Activated CD4-positive, alpha-beta T cell treated with anti-CD3 and anti-CD28 coated beads for 4 hours (primary cell): Measurements from ENCODE around the gene CTNNA2.

Experiments
- DNase-seq, 2 donors: peaks; one replicate each; pipeline ENCODE4 v3.0.0-alpha.2; 2020

The CTNNA2 gene

DNA sequence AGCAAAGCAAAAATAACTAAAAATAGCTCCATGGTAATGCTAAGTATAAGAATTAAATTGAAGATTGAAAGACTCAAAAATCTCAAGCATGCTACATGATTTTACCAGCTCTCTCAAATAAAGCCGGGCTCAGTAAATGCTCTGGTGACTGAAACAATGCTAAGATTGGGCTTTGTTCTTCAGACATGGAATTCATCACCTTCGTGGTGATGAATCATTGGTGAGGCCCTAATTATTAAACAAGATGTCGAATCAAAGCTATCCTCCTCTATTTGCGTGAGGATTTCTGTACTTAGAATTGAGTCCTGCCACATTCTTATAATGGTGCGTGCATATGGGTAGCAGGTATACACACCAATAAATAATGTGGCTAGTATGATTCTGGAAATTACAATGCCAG lies 850.5 kb downstream of the CTNNA2 start:
- DNase-seq, result no peak

DNA sequence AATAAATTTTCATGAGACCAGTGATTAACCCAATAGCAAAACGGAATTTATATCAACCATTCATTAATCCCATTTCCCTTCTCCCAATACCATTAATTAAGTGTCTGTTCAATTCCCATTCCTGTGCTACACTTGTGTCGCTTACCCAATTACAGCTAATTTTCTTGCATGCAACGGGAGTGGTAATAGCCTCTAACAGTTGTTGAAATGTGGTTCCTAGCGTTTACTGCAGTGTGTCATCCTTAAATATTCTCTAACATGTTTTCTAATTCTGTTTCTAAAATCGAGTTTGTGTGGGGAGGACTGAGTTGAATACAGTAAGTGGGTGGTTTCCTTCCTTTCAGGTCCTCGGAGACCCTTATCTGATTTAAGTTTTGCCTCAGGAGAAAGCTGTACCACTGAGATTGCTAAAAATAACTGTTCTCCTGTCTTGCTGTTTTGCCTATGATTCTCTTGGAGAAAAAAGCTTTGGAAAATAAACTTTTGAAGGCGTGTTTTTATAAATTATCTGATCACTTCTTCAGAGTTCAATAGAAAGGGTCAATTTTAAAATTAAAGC lies 851.0 kb downstream of the CTNNA2 start:
- DNase-seq, result no peak

- no peak for DNase-seq
Measured at GRCh38 chr2:80364524-80365212, 851.8 kb downstream of the CTNNA2 start.

DNA sequence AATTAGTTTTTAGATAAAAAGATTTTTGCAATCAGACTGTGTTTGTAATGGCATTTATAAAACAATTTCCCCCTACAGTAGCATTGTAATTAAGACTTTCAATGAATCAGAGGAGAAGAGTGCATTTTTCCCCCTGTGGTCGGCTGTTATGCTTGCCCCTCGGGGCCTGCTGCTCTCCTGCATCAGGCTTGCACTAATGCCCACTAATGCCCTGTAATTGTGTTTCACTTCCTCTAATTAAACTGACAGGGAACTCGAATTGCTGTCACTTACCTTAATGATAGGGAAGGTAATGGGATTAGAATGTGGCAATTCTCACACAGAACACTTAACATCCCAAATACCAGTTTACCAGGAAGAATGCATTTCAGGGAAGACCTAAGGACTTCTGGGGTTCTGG lies 852.9 kb downstream of the CTNNA2 start:
- no peak for DNase-seq

- no peak for DNase-seq
Measured at GRCh38 chr2:80370375-80371009, 857.6 kb downstream of the CTNNA2 start.

DNA sequence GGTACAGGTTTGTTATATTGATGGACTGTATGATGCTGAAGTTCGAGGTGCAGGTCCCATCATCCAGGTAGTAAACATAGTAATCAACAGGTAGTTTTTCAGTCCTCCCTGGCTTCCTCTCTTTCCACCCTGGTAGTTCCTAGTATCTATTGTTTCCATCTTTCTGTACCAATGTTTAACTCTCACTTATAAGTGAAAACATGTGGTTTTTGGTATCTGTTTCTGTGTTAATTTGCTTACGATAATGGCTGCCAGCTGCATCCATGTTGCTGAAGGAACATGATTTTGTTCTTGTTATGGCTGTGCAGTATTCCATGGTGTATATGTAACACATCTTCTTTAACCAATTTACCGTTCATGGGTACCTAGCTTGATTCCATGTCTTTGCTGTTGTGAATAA lies 861.3 kb downstream of the CTNNA2 start:
- DNase-seq, result no peak

DNA sequence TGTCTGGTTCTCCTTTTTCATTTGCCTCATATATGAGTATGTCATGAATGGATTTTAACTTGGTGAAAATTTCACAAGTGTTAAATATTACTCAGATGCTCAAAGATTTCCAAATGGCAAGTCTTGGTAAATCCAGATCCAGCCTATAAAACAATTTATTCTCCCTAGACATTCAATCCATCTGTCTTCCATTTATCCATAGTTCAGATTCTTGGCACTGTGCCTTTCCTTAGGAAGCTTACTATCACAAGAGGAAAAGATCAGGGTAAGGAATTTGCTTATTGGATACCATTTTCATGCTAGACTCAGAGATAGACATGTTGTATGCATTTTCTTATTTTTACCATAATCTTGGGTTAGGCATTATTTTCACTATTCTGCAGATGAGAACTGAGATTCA lies 864.2 kb downstream of the CTNNA2 start:
- no peak for DNase-seq

- no peak for DNase-seq
Measured at GRCh38 chr2:80380736-80381135, 867.9 kb downstream of the CTNNA2 start.

DNA sequence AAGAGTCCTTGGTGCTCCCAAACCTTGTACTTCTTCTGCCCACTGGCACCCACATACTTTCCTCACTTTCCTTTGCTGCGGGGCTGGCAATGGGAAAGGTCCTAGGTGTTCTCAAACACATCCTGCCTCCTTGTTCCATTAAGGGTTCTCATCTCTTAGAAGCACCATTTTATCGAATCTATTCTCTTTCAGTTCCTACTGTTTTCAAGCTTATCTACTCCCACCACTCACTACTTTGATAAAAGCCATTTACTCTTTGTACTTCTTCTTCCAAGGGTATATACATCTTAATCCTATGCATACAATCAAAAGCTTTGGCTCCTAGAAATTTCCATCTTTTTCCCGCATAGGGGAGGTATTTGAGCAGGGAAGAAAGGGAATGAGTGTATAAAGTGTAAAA lies 868.8 kb downstream of the CTNNA2 start:
- DNase-seq, result no peak

DNA sequence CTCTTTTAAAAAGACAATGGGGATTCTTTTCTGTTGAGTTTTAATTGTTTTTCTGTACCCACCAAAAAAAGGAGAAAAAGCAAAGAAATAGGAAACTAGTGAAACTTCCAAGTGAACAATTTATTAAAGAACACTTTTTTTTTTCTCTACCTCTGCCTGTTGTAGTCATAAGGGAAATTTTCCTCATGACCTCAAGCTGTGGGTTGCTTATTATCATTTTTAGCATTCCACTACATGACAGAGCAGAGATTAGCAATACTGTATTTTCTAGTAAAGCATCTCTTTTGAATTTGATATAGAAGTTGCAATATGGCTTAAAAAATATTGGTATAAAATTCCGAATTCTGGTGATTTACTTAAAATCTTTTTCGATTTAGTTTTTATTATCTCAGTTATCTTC lies 879.6 kb downstream of the CTNNA2 start:
- DNase-seq, result no peak

DNA sequence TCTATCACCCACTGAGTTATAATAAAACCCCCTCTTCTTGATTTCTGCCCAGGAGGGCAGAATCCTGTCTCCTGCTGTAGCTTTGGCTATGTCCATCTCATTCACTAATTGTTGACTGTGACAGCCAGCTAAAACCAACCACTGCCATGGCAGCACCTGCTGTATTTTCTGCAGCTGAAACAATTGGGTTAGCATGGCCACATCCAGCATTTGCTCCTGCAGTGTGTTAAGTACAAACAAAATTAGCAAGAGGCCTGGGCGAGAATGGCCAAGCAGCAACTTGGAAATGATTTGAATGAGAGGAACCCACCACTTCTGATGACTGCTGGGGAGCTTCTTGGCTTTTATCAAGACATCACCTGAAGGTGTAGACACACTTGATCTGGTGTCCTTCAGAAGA lies 881.1 kb downstream of the CTNNA2 start:
- no peak for DNase-seq

DNA sequence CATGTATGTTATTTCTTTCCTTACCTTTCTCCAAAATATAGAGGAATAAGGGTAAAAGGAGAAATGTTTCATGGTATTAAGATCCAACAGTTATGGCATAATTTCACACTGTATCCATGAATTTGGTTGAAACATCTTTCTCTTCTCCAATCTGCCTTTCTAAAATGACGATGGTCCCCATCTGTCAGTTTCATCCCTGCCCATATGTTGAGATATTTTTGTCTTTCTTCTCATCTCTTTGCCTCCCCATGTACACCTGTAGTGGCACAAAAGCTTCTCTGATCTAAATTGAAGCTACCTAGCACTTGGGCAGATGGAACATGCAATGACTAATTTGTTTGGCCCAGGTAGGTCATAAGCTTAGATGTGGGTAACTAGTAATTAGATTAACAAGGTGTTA lies 882.4 kb downstream of the CTNNA2 start:
- DNase-seq, result no peak

DNA sequence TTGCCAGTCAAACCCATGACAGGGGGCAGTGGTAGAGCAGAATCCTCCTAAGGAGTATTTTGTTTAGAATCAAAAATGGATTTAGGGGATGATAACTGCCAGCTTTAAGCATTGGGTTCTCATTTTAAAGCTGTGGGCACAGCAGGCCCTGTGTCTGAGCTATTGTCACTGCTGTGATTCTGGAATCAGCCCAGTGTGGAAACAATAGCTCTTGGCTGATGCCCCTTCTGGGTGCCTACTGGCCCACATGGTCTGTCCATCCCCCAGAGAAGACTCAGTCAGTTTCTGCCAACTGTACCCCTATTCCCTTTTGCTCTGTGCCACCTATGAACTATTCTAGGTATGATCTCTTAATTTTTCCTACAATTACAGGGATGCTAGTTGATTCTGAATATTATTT lies 883.4 kb downstream of the CTNNA2 start:
- no peak for DNase-seq

- DNase-seq, result no peak
Measured at GRCh38 chr2:80403081-80403480, 890.2 kb downstream of the CTNNA2 start.

DNA sequence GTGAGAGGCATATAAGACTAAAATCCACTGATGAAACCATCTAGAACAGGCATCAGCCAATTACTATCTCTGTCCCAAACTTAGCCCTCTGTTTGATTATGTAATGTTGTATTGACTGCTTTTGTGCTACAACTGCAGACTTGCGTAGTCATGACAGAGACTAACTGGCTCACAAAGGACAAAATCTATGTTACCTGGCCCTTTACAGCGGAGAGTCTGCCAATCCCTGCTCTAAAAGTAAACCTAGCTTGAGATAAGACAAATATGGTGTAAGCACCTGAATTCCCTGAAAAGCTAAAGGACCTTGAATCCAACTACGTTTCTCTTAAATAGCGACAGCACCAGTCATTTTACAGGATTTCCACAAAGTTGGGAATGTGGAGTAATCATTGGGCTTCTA lies 894.5 kb downstream of the CTNNA2 start:
- DNase-seq, result no peak

DNA sequence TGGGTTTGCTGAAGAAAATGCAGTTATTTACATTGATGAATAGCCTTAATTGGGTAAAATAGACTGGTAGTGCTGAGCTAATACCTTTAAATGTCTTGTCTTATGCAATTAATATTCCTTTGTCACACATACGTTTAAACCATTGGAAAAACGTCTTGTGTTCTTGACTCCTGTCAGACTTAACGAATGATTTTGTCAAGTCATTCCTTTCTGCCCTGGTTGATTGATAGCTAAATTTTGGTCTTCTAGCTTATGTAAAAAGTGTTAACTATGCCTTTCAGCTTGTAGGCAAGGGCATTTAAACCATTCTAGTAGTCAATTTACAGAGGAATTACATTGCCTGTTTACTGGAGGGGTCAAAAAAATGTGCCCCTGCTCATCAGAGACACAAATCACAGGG lies 897.5 kb downstream of the CTNNA2 start:
- no peak for DNase-seq

DNA sequence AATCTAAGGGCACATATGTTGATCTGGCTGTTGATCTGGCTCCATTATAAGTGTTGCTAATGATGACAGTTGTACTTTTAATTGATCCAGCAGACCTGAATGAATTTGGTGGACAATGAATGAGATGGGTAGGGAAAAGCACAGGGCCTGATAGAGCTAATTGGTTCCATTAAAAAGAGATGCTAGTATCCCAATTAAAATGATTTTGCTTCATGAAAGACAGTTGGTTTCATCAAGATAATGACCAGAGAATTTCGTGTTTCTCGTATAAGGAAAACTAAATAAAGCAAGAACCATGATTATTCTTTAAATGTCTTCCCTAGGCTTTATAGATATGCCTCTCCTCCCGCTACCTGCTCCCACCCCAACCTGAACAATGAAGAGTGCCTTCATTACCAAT lies 900.3 kb downstream of the CTNNA2 start:
- DNase-seq, result no peak

DNA sequence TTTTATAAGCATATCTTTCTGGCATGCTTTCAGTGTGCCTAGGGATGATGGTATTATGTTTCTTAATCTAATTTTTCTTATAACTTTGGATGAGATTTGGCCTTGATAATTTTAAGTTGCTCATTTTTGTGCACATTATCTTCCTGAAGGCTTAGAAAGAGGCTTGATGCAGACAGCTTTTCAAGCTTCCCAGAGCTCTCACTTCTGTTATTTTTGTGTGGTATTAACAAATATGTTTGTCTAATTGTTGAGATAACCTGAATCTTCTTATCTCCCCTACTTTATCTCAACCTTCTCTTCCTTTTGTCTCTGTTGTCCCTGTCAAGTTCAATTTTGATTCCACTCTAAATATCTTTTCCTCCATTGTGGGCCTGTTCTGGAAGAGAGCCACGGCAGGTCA lies 904.9 kb downstream of the CTNNA2 start:
- no peak for DNase-seq

DNA sequence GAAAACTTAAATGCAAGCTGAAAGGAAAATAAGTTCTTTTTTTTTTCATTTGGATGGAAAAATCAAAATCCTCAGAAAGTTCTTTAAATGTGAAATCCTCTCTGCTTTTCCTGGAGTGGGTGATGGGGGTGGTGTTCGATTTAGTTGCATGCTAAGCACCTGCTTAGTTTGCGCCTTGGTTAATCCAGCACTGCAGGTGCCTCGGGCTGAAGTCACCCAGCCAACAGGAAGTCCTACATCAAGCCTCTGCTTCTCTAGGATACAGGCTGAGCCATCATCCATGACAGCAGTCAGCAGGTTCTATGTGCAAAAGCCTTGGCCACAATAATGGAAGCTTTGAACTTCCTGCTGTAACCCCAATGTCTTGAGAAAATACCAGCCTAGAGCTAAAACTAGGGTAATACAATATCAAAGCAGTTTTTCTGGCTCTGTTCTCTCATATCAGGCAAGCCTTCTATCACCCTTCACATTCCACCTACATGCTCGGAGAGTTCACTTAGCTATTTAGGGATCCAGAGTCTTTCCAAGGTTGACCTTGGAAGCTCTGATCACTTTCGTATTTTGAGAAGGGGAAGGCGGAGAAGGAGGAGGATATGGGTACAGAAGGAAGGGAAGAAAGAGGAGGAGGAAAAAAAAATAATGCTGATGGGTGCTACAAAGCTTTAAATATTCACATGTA lies 907.8 kb downstream of the CTNNA2 start:
- DNase-seq, result no peak

- no peak for DNase-seq
Measured at GRCh38 chr2:80429251-80429650, 916.4 kb downstream of the CTNNA2 start.

GRCh38 chr2:80437959-80438358 lies 925.1 kb downstream of the CTNNA2 start:
- no peak for DNase-seq

DNA sequence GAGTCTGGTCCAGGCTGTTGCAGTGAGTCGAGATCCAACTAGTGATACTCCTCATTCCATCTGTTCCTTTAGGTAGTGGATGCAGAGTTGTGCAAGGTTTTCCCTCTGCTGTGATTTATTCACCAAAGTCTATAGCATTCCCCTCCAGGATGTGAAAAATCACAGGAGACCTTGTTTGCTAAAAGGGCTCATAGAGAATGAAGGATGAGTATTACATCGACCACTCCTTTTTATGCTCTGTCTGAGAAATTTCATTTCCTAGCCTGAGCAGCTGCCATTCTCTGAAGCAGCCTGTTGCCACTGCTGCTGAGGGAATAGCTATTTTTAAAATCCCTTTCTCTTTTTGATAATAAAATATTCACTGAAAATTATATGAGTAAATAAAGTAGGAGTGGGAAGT lies 925.8 kb downstream of the CTNNA2 start:
- DNase-seq, result no peak

DNA sequence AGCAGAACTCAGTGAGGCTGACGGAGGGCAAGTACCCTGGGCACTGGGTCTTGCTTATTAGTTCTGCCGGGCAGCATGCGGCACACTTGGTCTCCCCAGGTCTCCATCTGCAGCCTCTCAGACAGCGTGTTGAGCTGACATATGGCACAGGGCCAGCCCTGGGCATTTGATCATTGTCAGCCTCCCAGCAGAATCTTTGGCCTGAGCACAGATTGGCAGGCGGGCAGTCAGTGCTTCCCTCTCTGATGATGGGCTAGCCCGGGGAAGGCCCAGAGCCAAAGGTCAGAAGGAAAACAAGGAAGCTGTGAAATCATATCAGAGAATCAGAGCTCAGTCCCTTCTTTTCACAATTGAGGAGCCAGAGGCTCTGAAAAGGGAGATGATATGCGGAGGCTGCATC lies 941.8 kb downstream of the CTNNA2 start:
- DNase-seq, result no peak

DNA sequence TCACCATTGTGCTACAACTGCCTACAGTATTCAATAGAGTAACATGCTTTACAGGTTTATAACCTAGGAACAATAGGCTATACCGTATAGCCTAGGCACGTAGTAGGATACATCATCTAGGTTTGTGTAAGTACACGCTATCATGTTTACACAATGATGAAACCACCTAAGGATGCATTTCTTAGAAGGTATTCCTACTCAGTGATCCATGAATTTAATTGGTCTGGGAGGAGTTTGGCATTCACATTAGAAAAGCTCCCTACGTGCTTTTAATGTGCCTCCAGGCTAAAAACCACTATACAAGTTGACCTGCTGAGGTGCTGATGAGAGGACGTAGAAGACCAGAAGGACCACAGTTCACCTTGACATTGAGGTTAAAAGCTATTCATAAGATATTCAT lies 946.2 kb downstream of the CTNNA2 start:
- no peak for DNase-seq
